ENCODE results near the gene ZNF669.

Gene ZNF669

GRCh38 chr1:247107694-247108093, 3.5 kb upstream of the ZNF669 start:
- DNase-seq (ENCODE audit: low read depth): no peak
- in situ Hi-C loops (cut with HindIII; ENCODE audit: low sequenced_read_pairs): no loop called here
- no peak overlapping the region for H3K4me3 ChIP-seq (ENCODE audit: low read depth, low read length)
- TF ChIP-seq CTCF (IDR thresholded peaks at IDR 0.05; ENCODE audit: low read depth, low read length, missing control alignments): no peak

- TF ChIP-seq CTCF (IDR thresholded peaks at IDR 0.05; ENCODE audit: low read depth, low read length, missing control alignments): no peak
- DNase-seq (ENCODE audit: low read depth): no peak
- in situ Hi-C loops (cut with HindIII; ENCODE audit: low sequenced_read_pairs): no loop called here
- no peak overlapping the region for H3K4me3 ChIP-seq (ENCODE audit: low read depth, low read length)
These were observed 1.8 kb upstream of the ZNF669 start for GRCh38 chr1:247105966-247106365.

- in situ Hi-C loops (cut with HindIII; ENCODE audit: low sequenced_read_pairs): no loop called here
- no peak for DNase-seq (ENCODE audit: low read depth)
- no peak overlapping the region for H3K4me3 ChIP-seq (ENCODE audit: low read depth, low read length)
- no peak for TF ChIP-seq CTCF (IDR thresholded peaks at IDR 0.05; ENCODE audit: low read depth, low read length, missing control alignments)
These were observed 809 bp upstream of the ZNF669 start for GRCh38 chr1:247104965-247105364.

GRCh38 chr1:247102381-247102780, 1.8 kb downstream of the ZNF669 start:
- DNase-seq (ENCODE audit: low read depth): no peak
- no peak overlapping the region for H3K4me3 ChIP-seq (ENCODE audit: low read depth, low read length)
- TF ChIP-seq CTCF (IDR thresholded peaks at IDR 0.05; ENCODE audit: low read depth, low read length, missing control alignments): no peak
- in situ Hi-C loops (cut with HindIII; ENCODE audit: low sequenced_read_pairs): no loop called here

- in situ Hi-C loops (cut with HindIII; ENCODE audit: low sequenced_read_pairs): no loop called here
- no peak for TF ChIP-seq CTCF (IDR thresholded peaks at IDR 0.05; ENCODE audit: low read depth, low read length, missing control alignments)
- no peak overlapping the region for H3K4me3 ChIP-seq (ENCODE audit: low read depth, low read length)
- DNase-seq (ENCODE audit: low read depth): no peak
These were observed 3.4 kb downstream of the ZNF669 start for GRCh38 chr1:247100676-247101279.

- H3K4me3 ChIP-seq (ENCODE audit: low read depth, low read length): no peak overlapping the region
- in situ Hi-C loops (cut with HindIII; ENCODE audit: low sequenced_read_pairs): no loop called here
- TF ChIP-seq CTCF (IDR thresholded peaks at IDR 0.05; ENCODE audit: low read depth, low read length, missing control alignments): no peak
- DNase-seq (ENCODE audit: low read depth): no peak
These were observed 7.2 kb downstream of the ZNF669 start for GRCh38 chr1:247096958-247097357.
